ENCODE data around the gene ARL6IP4.

The ARL6IP4 gene

GRCh38 chr12:122942637-122943036 is 37.8 kb upstream of the ARL6IP4 start:
- TF ChIP-seq CTCF (IDR thresholded peaks at IDR 0.05; ENCODE audit: low read depth, low read length, missing control alignments), result no peak
- no peak overlapping the region for H3K4me3 ChIP-seq (replicated peaks; ENCODE audit: low read depth, low read length)
- DNase-seq (ENCODE audit: extremely low read depth, low read depth), result no peak

GRCh38 chr12:122943196-122943595 is 37.3 kb upstream of the ARL6IP4 start:
- no peak for TF ChIP-seq CTCF (IDR thresholded peaks at IDR 0.05; ENCODE audit: low read depth, low read length, missing control alignments)
- no peak for DNase-seq (ENCODE audit: extremely low read depth, low read depth)
- no peak overlapping the region for H3K4me3 ChIP-seq (replicated peaks; ENCODE audit: low read depth, low read length)

- peak; percentile 43 for DNase-seq (ENCODE audit: extremely low read depth, low read depth)
- no peak overlapping the region for H3K4me3 ChIP-seq (replicated peaks; ENCODE audit: low read depth, low read length)
- no peak for TF ChIP-seq CTCF (IDR thresholded peaks at IDR 0.05; ENCODE audit: low read depth, low read length, missing control alignments)
Observed at GRCh38 chr12:122944605-122945592, 35.6 kb upstream of the ARL6IP4 start.

- no peak overlapping the region for H3K4me3 ChIP-seq (replicated peaks; ENCODE audit: low read depth, low read length)
- peak; percentile 52 for TF ChIP-seq CTCF (IDR thresholded peaks at IDR 0.05; ENCODE audit: low read depth, low read length, missing control alignments)
- peak; percentile 98 for DNase-seq (ENCODE audit: extremely low read depth, low read depth)
Observed at GRCh38 chr12:122946690-122947341, 33.7 kb upstream of the ARL6IP4 start.

- DNase-seq (ENCODE audit: extremely low read depth, low read depth), result no peak
Observed at GRCh38 chr12:122947352-122947792, 33.1 kb upstream of the ARL6IP4 start.

GRCh38 chr12:122948605-122949004 is 31.9 kb upstream of the ARL6IP4 start:
- no peak for DNase-seq (ENCODE audit: extremely low read depth, low read depth)
- no peak overlapping the region for H3K4me3 ChIP-seq (replicated peaks; ENCODE audit: low read depth, low read length)
- TF ChIP-seq CTCF (IDR thresholded peaks at IDR 0.05; ENCODE audit: low read depth, low read length, missing control alignments), result no peak

More at GRCh38 chr12:122947352-122947792, 33.1 kb upstream of the ARL6IP4 start:
- no peak for TF ChIP-seq CTCF (IDR thresholded peaks at IDR 0.05; ENCODE audit: low read depth, low read length, missing control alignments)
- no peak overlapping the region for H3K4me3 ChIP-seq (replicated peaks; ENCODE audit: low read depth, low read length)

All from HFF-Myc (cell line).